Esophagus squamous epithelium (tissue), 4 donors: ENCODE data around the gene HBA1.

Source experiments
- POLR2A ChIP-seq, 4 donors: fragments of 450-650 bp; IDR thresholded peaks; one replicate each; pipeline ENCODE4 v1.6.1; 2017; ENCODE audit warnings: antibody characterized with exemption in 4 of 4, mild to moderate bottlenecking in 4 of 4, moderate library complexity in 3 of 4
- TF ChIP-seq, protein P1 (sequence below), 6 experiments: fragments of 450-650 bp in 4 of 6; fragments of 200-600 bp in 2 of 6; sonication (generic) in 2 of 6; IDR thresholded peaks; one replicate each; pipeline ENCODE4 v1.5.1; 2016 to 2019; ENCODE audit warnings: antibody characterized with exemption in 6 of 6, mild to moderate bottlenecking in 4 of 6, moderate library complexity in 4 of 6

DNA sequence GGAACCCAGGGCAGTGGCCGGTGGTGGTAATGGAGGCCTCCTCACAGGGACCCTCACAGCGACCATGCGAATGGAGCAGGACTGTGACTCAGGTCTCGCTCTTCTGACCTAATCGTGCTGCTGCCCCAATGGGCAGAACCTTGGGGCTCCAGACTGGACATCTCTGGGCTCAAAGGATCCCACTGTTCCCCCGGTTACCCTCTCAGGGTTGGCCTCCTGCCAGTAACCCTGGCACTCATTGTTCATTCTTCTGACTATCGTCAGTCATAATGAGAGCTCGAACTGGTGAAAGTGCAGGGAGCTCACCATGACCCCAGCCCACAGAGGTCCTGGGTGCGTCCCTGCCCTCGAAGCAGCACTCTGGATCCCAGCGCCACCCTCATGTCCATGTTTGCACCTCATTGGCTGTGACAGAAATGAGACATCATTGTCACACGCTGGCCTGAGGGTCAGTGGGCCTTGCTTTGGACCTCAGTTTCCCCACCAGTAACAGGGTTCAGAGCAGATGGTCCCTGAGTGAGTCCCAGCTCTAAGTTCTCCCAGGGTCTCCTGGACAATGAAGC, 34.0 kb upstream of the HBA1 start:
- TF ChIP-seq, protein P1, sequence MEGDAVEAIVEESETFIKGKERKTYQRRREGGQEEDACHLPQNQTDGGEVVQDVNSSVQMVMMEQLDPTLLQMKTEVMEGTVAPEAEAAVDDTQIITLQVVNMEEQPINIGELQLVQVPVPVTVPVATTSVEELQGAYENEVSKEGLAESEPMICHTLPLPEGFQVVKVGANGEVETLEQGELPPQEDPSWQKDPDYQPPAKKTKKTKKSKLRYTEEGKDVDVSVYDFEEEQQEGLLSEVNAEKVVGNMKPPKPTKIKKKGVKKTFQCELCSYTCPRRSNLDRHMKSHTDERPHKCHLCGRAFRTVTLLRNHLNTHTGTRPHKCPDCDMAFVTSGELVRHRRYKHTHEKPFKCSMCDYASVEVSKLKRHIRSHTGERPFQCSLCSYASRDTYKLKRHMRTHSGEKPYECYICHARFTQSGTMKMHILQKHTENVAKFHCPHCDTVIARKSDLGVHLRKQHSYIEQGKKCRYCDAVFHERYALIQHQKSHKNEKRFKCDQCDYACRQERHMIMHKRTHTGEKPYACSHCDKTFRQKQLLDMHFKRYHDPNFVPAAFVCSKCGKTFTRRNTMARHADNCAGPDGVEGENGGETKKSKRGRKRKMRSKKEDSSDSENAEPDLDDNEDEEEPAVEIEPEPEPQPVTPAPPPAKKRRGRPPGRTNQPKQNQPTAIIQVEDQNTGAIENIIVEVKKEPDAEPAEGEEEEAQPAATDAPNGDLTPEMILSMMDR (IDR thresholded peaks at IDR 0.05), result no peak
- no peak for TF ChIP-seq POLR2A (IDR thresholded peaks at IDR 0.05)
